Left lung (tissue), 10 donors: ENCODE results near the gene EYA2. TPM values are rescaled to one million over a fixed set of nuclear protein-coding genes. Genes with fewer than 3 reads are reported as not detected.

Experiments
- ATAC-seq: fragments of 200-7000 bp; cut with Tn5 transposase; one replicate; pipeline ENCODE4 v1.9.1; 2020; ENCODE audit warnings: moderate library complexity
- DNase-seq, 4 donors: peaks; one replicate each; pipeline ENCODE4 v3.0.0-alpha.2; 2013 to 2020
- H3K27ac ChIP-seq, 2 donors: fragments of 200-600 bp; sonication (generic) in 1 of 2; one replicate each; pipeline versions ENCODE4 v1.5.0 to v1.8.0; 2020 to 2021
- H3K27me3 ChIP-seq, 2 donors: fragments of 200-600 bp; sonication (generic) in 1 of 2; one replicate each; pipeline versions ENCODE4 v1.5.0 to v1.8.0; 2020 to 2021
- H3K36me3 ChIP-seq, 2 donors: fragments of 200-600 bp; sonication (generic) in 1 of 2; one replicate each; pipeline versions ENCODE4 v1.5.0 to v1.8.0; 2020 to 2021
- H3K4me1 ChIP-seq, 2 donors: fragments of 200-600 bp; one replicate each; pipeline ENCODE4 v1.8.0; 2021
- H3K4me3 ChIP-seq, 2 donors: fragments of 200-600 bp; sonication (generic) in 1 of 2; one replicate each; pipeline versions ENCODE4 v1.5.0 to v1.8.0; 2020 to 2021; ENCODE audit warnings: mild to moderate bottlenecking in 1 of 2
- H3K9me3 ChIP-seq, 2 donors: fragments of 200-600 bp; sonication (generic) in 1 of 2; one replicate each; pipeline versions ENCODE4 v1.5.0 to v1.8.0; 2020 to 2021
- CTCF ChIP-seq, 2 donors: fragments of 200-600 bp; sonication (generic) in 1 of 2; IDR thresholded peaks; one replicate each; pipeline versions ENCODE4 v1.5.0 to v1.8.0; 2021; ENCODE audit warnings: antibody characterized with exemption in 2 of 2
- intact Hi-C, 2 donors: fragments of 100-400 bp; cut with DNase I; formaldehyde crosslinking; loops; one replicate each; pipeline versions ENCODE4 v1.11.2 to v1.14.2; 2022
- polyA plus RNA-seq, 6 donors: library from polyadenylated mRNA; unstranded; fragments of 120-200 nt; gene quantifications; one replicate each; pipeline ENCODE4 v1.2.1, GENCODE V29; 2013; ENCODE audit not compliant: insufficient read length in 6 of 6
- total RNA-seq, 2 donors: library from RNA; stranded (reverse); fragmentation: NEBNext Ultra II Directional; extraction: Animal tissue kit (Norgen Biotek cat#: 25700); gene quantifications; one replicate each; pipeline ENCODE4 v1.2.1, GENCODE V29; 2021
- donor health status: DM: no; HTN: yes; CAD: no.
- donor health status: DM: no; HTN: no; CAD: no.

Gene EYA2
- total and polyA plus RNA-seq, 8 donors, result 0.77 to 2.3 (median 1.2) TPM

- Histone ChIP-seq H3K36me3 (no peaks in the 10 kb centered on the region), H3K9me3 (peaks cover 0 to 4% of the 10 kb centered on the region in 2 donors), H3K4me1 (no peaks in the 10 kb centered on the region), H3K4me3 (no peak overlapping the region), H3K27ac (no peak overlapping the region), H3K27me3 (peaks cover 0 to 12% of the 10 kb centered on the region in 2 donors)
- no peak for DNase-seq
- intact Hi-C loops, result no loop called here
- TF ChIP-seq CTCF (IDR thresholded peaks at IDR 0.05), result no peak
- no peak for ATAC-seq
Observed at GRCh38 chr20:47102629-47103028, 208.0 kb downstream of the EYA2 start.

DNA sequence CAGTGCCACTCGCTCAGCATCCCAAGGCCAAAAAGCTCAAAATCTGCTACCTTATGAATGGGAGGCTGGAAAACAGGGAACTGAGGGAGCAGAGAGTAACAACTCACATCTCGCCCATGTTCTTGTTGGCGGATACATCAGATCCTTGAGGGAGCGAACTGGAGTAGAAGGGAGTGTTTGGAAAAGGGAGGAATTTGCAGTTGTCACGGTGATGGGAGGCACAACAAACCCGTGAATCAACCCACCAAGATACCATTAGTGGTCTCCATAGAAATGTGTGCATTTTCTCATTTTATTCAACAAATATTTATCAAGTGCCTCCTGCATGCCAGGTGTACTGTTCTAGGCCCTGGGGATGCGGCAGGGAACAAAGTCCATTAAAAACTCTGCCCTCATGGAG lies 212.1 kb downstream of the EYA2 start:
- DNase-seq, result no peak
- Histone ChIP-seq H3K27ac (no peak overlapping the region), H3K9me3 (peaks cover 0 to 15% of the 10 kb centered on the region in 2 donors), H3K36me3 (no peaks in the 10 kb centered on the region), H3K4me1 (no peaks in the 10 kb centered on the region), H3K27me3 (no peaks in the 10 kb centered on the region), H3K4me3 (no peak overlapping the region)
- intact Hi-C loops, result no loop called here
- no peak for TF ChIP-seq CTCF (IDR thresholded peaks at IDR 0.05)
- ATAC-seq, result no peak

DNA sequence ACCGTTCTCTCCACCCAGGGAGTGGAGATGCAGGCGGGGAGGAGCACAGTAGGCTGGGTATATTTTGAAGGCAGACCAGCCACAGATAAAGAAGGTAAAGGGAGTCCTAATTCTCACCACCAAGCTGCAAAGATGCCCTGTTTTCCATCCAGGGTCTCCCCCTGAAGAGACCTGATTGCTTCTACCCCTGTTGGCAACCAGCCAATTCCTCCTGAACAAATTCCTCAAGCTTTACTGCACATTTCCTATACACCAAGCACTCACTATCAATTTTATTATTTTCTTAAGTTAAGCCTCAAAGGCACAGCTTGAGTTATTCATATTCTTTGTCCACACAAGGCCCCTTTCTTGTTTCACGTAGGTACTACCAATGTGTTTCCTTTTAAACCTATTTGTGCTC lies 214.4 kb downstream of the EYA2 start:
- no peaks in the 10 kb centered on the region for H3K36me3 ChIP-seq
- DNase-seq (no peak), ATAC-seq (no peak)
- H3K9me3 ChIP-seq, result peaks cover 0 to 11% of the 10 kb centered on the region in 2 donors
- H3K27ac ChIP-seq, result no peak overlapping the region
- H3K27me3 ChIP-seq, result no peaks in the 10 kb centered on the region
- intact Hi-C loops, result no loop called here
- no peak for TF ChIP-seq CTCF (IDR thresholded peaks at IDR 0.05)
- H3K4me3 ChIP-seq, result no peak overlapping the region
- H3K4me1 ChIP-seq, result no peaks in the 10 kb centered on the region

- Histone ChIP-seq H3K4me1 (no peaks in the 10 kb centered on the region), H3K4me3 (no peak overlapping the region), H3K36me3 (no peaks in the 10 kb centered on the region), H3K27me3 (peaks cover 0 to 4% of the 10 kb centered on the region in 2 donors), H3K27ac (no peak overlapping the region), H3K9me3 (peaks cover 0 to 11% of the 10 kb centered on the region in 2 donors)
- TF ChIP-seq CTCF (IDR thresholded peaks at IDR 0.05), result no peak
- DNase-seq, result no peak
- ATAC-seq, result no peak
- intact Hi-C loops, result no loop called here
Observed at GRCh38 chr20:47110819-47111218, 216.2 kb downstream of the EYA2 start.

- H3K4me3 ChIP-seq, result no peak overlapping the region
- H3K27ac ChIP-seq, result no peak overlapping the region
- TF ChIP-seq CTCF (IDR thresholded peaks at IDR 0.05), result no peak
- DNase-seq, result no peak
- intact Hi-C loops, result no loop called here
- H3K27me3 ChIP-seq, result peaks cover 0 to 9% of the 10 kb centered on the region in 2 donors
- H3K4me1 ChIP-seq, result no peaks in the 10 kb centered on the region
- ATAC-seq, result no peak
- no peaks in the 10 kb centered on the region for H3K36me3 ChIP-seq
- H3K9me3 ChIP-seq, result peaks cover 0 to 11% of the 10 kb centered on the region in 2 donors
Observed at GRCh38 chr20:47111576-47111975, 216.9 kb downstream of the EYA2 start.
